Epithelial cell of esophagus (primary cell): Measurements from ENCODE around the gene HSD17B12.
A peak's percentile ranks its signal among the peaks of the same experiment; 100 is the strongest.

Experiments used
- DNase-seq: peaks from one replicate; pipeline ENCODE4 v3.0.0; 2010; ENCODE audit warnings: low read depth
- H3K4me3 ChIP-seq: 2 replicates; pipeline ENCODE4 v1.5.1; 2011; ENCODE audit warnings: mild to moderate bottlenecking, low read length, control low read depth
- TF ChIP-seq, protein P1 (sequence below): IDR thresholded peaks from 2 replicates; pipeline ENCODE4 v1.5.1; 2011; ENCODE audit warnings: low read depth, mild to moderate bottlenecking, low read length, control low read depth, inconsistent platforms; ENCODE audit not compliant: insufficient read depth; ENCODE audit errors: missing control alignments

HSD17B12 gene

DNA sequence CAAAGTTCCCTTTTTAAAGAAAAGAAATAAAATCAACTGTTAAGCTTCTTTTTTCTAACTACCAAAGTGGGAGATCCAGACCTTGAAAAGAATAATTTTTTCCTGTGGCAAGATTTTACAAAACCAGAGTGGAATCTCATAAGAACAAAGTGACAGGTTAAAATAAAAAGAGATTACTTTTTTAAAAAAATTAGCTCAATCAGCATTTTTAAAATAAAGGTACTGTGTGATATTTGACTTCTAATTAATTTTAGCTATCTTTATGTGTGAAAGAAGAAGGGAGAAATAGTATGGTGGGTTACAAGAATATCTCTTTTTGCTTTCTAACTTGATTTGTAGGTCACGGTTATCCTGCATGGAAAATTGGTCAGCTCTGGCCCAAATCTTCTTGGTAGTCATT is 107.3 kb downstream of the HSD17B12 start:
- H3K4me3 ChIP-seq, result no peak overlapping the region
- TF ChIP-seq, protein P1, sequence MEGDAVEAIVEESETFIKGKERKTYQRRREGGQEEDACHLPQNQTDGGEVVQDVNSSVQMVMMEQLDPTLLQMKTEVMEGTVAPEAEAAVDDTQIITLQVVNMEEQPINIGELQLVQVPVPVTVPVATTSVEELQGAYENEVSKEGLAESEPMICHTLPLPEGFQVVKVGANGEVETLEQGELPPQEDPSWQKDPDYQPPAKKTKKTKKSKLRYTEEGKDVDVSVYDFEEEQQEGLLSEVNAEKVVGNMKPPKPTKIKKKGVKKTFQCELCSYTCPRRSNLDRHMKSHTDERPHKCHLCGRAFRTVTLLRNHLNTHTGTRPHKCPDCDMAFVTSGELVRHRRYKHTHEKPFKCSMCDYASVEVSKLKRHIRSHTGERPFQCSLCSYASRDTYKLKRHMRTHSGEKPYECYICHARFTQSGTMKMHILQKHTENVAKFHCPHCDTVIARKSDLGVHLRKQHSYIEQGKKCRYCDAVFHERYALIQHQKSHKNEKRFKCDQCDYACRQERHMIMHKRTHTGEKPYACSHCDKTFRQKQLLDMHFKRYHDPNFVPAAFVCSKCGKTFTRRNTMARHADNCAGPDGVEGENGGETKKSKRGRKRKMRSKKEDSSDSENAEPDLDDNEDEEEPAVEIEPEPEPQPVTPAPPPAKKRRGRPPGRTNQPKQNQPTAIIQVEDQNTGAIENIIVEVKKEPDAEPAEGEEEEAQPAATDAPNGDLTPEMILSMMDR, result no peak
- no peak for DNase-seq

DNA sequence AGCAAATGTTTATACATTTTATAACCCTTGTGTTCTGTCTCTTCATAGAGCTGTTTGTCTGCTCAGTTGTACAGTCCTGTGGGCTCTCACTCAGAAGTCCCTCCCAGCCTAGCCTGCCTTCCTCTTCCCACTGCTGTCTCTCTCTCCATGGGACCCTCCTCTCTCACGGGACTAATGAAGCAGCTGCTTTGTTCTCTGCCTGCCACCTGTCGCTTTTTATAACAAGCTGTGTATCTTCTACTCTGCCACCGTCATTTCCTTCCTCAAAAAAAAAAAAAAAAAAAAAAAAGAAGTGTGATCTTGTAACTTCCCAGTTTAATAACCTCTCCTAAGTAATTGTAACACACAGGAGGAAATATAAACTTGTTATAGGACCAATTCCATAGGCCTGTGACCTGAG is 107.9 kb downstream of the HSD17B12 start:
- TF ChIP-seq, protein P1, result no peak
- no peak overlapping the region for H3K4me3 ChIP-seq
- DNase-seq, result no peak

GRCh38 chr11:43789700-43790443 is 109.3 kb downstream of the HSD17B12 start:
- peak; percentile 80 for DNase-seq
- no peak overlapping the region for H3K4me3 ChIP-seq
- TF ChIP-seq, protein P1, result no peak

DNA sequence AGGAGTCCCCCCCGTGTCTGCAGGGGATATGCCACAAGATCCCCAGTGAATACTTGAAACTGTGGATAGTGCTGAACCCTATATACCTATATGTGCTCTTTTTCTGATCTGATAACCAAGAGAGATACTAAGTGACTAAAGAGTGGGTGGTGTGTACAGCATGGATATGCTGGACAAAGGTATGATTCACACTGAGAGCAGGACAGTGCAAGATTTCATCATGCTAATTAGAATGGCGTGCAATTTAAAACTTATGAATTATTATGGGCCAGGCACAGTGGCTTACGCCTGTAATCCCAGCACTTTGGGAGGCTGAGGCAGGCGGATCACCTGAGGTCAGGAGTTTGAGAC is 109.9 kb downstream of the HSD17B12 start:
- H3K4me3 ChIP-seq, result no peak overlapping the region
- DNase-seq, result peak; percentile 74
- TF ChIP-seq, protein P1, result no peak

DNA sequence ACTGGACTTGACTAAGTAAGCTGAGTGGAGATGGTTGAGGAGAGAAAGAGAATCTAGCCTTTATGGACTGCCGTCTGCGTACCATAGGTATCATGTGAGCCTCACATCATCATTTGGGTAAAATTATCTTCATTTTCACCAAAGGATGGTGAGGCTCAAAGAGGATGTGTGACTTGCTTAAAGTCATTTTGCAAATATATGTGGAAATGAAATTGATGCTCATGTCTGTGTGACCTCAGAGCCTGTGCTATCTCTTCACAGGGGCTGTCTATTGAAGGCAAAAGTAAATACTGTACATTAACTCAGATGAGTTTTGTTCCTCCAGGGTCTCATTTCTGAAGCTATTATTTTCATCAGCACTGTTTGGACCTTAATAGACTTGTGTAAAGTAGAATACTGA is 116.8 kb downstream of the HSD17B12 start:
- DNase-seq, result no peak
- H3K4me3 ChIP-seq, result no peak overlapping the region
- TF ChIP-seq, protein P1, result no peak

GRCh38 chr11:43797866-43798265 is 117.3 kb downstream of the HSD17B12 start:
- no peak overlapping the region for H3K4me3 ChIP-seq
- TF ChIP-seq, protein P1, result no peak
- DNase-seq, result no peak

GRCh38 chr11:43802509-43802908 is 122.0 kb downstream of the HSD17B12 start:
- no peak for DNase-seq
- TF ChIP-seq, protein P1, result peak; percentile 34
- no peak overlapping the region for H3K4me3 ChIP-seq
